ENCODE data around the gene CDK8. TPM values are rescaled to one million over a fixed set of nuclear protein-coding genes. Genes with fewer than 3 reads are reported as not detected.

CDK8 gene
- total RNA-seq, 2 experiments from 2014 or later = 15.4 to 15.9 TPM

- peaks cover 22% of the 10 kb centered on the region for H3K36me3 Mint-ChIP-seq (ENCODE audit: low read depth)
- H3K9me3 Mint-ChIP-seq = no peaks in the 10 kb centered on the region
- intact Hi-C loops (cut with micrococcal nuclease) = no loop called here
- no peak overlapping the region for H3K4me3 Mint-ChIP-seq
- no peak overlapping the region for H3K27ac Mint-ChIP-seq
- H3K4me1 Mint-ChIP-seq (ENCODE audit: low read depth) = no peaks in the 10 kb centered on the region
- DNase-seq = no peak
- no peaks in the 10 kb centered on the region for H3K27me3 Mint-ChIP-seq (ENCODE audit: low read depth)
- CTCF ChIA-PET = interaction anchor here (1.6 kb wide), 1 partner anchor 217 kb away, joined by 4 read pairs; no protein-coding TSS in a partner anchor
Measured at GRCh38 chr13:26401578-26402021, 147.7 kb downstream of the CDK8 start.

GRCh38 chr13:26406791-26407190 is 152.9 kb downstream of the CDK8 start:
- Mint-ChIP-seq H3K4me3 (no peak overlapping the region), H3K36me3 (ENCODE audit: low read depth) (peaks cover 20% of the 10 kb centered on the region), H3K27ac (no peak overlapping the region), H3K4me1 (ENCODE audit: low read depth) (no peaks in the 10 kb centered on the region), H3K27me3 (ENCODE audit: low read depth) (no peaks in the 10 kb centered on the region), H3K9me3 (no peaks in the 10 kb centered on the region)
- CTCF ChIA-PET = interaction anchor here (0.6 kb wide), 1 partner anchor 76 kb away, joined by 4 read pairs; no protein-coding TSS in a partner anchor
- no peak for DNase-seq
- intact Hi-C loops (cut with micrococcal nuclease) = no loop called here

GRCh38 chr13:26411206-26411605 is 157.3 kb downstream of the CDK8 start:
- CTCF ChIA-PET = interaction anchor here (1.1 kb wide), 1 partner anchor 227 kb away, joined by 4 read pairs; no protein-coding TSS in a partner anchor
- intact Hi-C loops (cut with micrococcal nuclease) = no loop called here
- H3K27ac Mint-ChIP-seq = no peak overlapping the region
- H3K4me1 Mint-ChIP-seq (ENCODE audit: low read depth) = no peaks in the 10 kb centered on the region
- no peak overlapping the region for H3K4me3 Mint-ChIP-seq
- H3K27me3 Mint-ChIP-seq (ENCODE audit: low read depth) = no peaks in the 10 kb centered on the region
- peaks cover 10% of the 10 kb centered on the region for H3K36me3 Mint-ChIP-seq (ENCODE audit: low read depth)
- no peak for DNase-seq
- peaks cover 5% of the 10 kb centered on the region for H3K9me3 Mint-ChIP-seq

- Mint-ChIP-seq H3K9me3 (peaks cover 5% of the 10 kb centered on the region), H3K4me3 (no peak overlapping the region), H3K27me3 (ENCODE audit: low read depth) (no peaks in the 10 kb centered on the region), H3K27ac (no peak overlapping the region), H3K36me3 (ENCODE audit: low read depth) (peaks cover 4% of the 10 kb centered on the region), H3K4me1 (ENCODE audit: low read depth) (no peaks in the 10 kb centered on the region)
- intact Hi-C loops (cut with micrococcal nuclease) = no loop called here
- DNase-seq = no peak
- CTCF ChIA-PET = no interaction called here
Measured at GRCh38 chr13:26412263-26412662, 158.3 kb downstream of the CDK8 start.

- H3K27ac Mint-ChIP-seq = no peak overlapping the region
- H3K36me3 Mint-ChIP-seq (ENCODE audit: low read depth) = peaks cover 2% of the 10 kb centered on the region
- H3K4me3 Mint-ChIP-seq = no peak overlapping the region
- intact Hi-C loops (cut with micrococcal nuclease) = no loop called here
- no peaks in the 10 kb centered on the region for H3K27me3 Mint-ChIP-seq (ENCODE audit: low read depth)
- CTCF ChIA-PET = interaction anchor here (1.3 kb wide), 1 partner anchor 39 kb away, joined by 3 read pairs; no protein-coding TSS in a partner anchor
- H3K4me1 Mint-ChIP-seq (ENCODE audit: low read depth) = no peaks in the 10 kb centered on the region
- peaks cover 5% of the 10 kb centered on the region for H3K9me3 Mint-ChIP-seq
- no peak for DNase-seq
Measured at GRCh38 chr13:26412936-26413716, 159.2 kb downstream of the CDK8 start.

GRCh38 chr13:26420282-26420960 is 166.5 kb downstream of the CDK8 start:
- no peaks in the 10 kb centered on the region for H3K9me3 Mint-ChIP-seq
- intact Hi-C loops (cut with micrococcal nuclease) = no loop called here
- CTCF ChIA-PET = interaction anchor here (0.7 to 1.7 kb wide), 2 partner anchors 76 to 236 kb away, joined by 3 to 4 read pairs; no protein-coding TSS in a partner anchor
- DNase-seq = no peak
- no peak overlapping the region for H3K4me3 Mint-ChIP-seq
- no peaks in the 10 kb centered on the region for H3K36me3 Mint-ChIP-seq (ENCODE audit: low read depth)
- H3K27ac Mint-ChIP-seq = no peak overlapping the region
- no peaks in the 10 kb centered on the region for H3K4me1 Mint-ChIP-seq (ENCODE audit: low read depth)
- peaks cover 4% of the 10 kb centered on the region for H3K27me3 Mint-ChIP-seq (ENCODE audit: low read depth)

- no peak for DNase-seq
- H3K36me3 Mint-ChIP-seq (ENCODE audit: low read depth) = no peaks in the 10 kb centered on the region
- no peak overlapping the region for H3K4me3 Mint-ChIP-seq
- no peaks in the 10 kb centered on the region for H3K9me3 Mint-ChIP-seq
- H3K27ac Mint-ChIP-seq = no peak overlapping the region
- intact Hi-C loops (cut with micrococcal nuclease) = no loop called here
- peaks cover 6% of the 10 kb centered on the region for H3K27me3 Mint-ChIP-seq (ENCODE audit: low read depth)
- H3K4me1 Mint-ChIP-seq (ENCODE audit: low read depth) = no peaks in the 10 kb centered on the region
- CTCF ChIA-PET = interaction anchor here (1.7 kb wide), 1 partner anchor 237 kb away, joined by 4 read pairs; no protein-coding TSS in a partner anchor
Measured at GRCh38 chr13:26422036-26422435, 168.1 kb downstream of the CDK8 start.

- no peaks in the 10 kb centered on the region for H3K9me3 Mint-ChIP-seq
- no peak overlapping the region for H3K27ac Mint-ChIP-seq
- no peak for DNase-seq
- H3K36me3 Mint-ChIP-seq (ENCODE audit: low read depth) = no peaks in the 10 kb centered on the region
- CTCF ChIA-PET = no interaction called here
- H3K27me3 Mint-ChIP-seq (ENCODE audit: low read depth) = peaks cover 6% of the 10 kb centered on the region
- H3K4me1 Mint-ChIP-seq (ENCODE audit: low read depth) = no peaks in the 10 kb centered on the region
- intact Hi-C loops (cut with micrococcal nuclease) = no loop called here
- no peak overlapping the region for H3K4me3 Mint-ChIP-seq
Measured at GRCh38 chr13:26423629-26424028, 169.7 kb downstream of the CDK8 start.

- no peak for DNase-seq
- Mint-ChIP-seq H3K9me3 (no peaks in the 10 kb centered on the region), H3K4me1 (ENCODE audit: low read depth) (no peaks in the 10 kb centered on the region), H3K4me3 (no peak overlapping the region), H3K27ac (no peak overlapping the region), H3K27me3 (ENCODE audit: low read depth) (peaks cover 6% of the 10 kb centered on the region), H3K36me3 (ENCODE audit: low read depth) (no peaks in the 10 kb centered on the region)
- CTCF ChIA-PET = interaction anchor here (0.9 kb wide), 1 partner anchor 70 kb away, joined by 3 read pairs; no protein-coding TSS in a partner anchor
- intact Hi-C loops (cut with micrococcal nuclease) = no loop called here
Measured at GRCh38 chr13:26424181-26424580, 170.3 kb downstream of the CDK8 start.

GRCh38 chr13:26425443-26426358 is 171.8 kb downstream of the CDK8 start:
- Mint-ChIP-seq H3K4me3 (no peak overlapping the region), H3K27ac (no peak overlapping the region), H3K36me3 (ENCODE audit: low read depth) (no peaks in the 10 kb centered on the region), H3K9me3 (no peaks in the 10 kb centered on the region), H3K4me1 (ENCODE audit: low read depth) (no peaks in the 10 kb centered on the region), H3K27me3 (ENCODE audit: low read depth) (peaks cover 6% of the 10 kb centered on the region)
- no peak for DNase-seq
- intact Hi-C loops (cut with micrococcal nuclease) = no loop called here
- CTCF ChIA-PET = interaction anchor here (0.6 kb wide), 1 partner anchor 94 kb away, joined by 3 read pairs; no protein-coding TSS in a partner anchor

- CTCF ChIA-PET = no interaction called here
- Mint-ChIP-seq H3K4me1 (ENCODE audit: low read depth) (no peaks in the 10 kb centered on the region), H3K36me3 (ENCODE audit: low read depth) (no peaks in the 10 kb centered on the region), H3K27me3 (ENCODE audit: low read depth) (peaks cover 1% of the 10 kb centered on the region), H3K9me3 (peaks cover 29% of the 10 kb centered on the region), H3K27ac (no peak overlapping the region), H3K4me3 (no peak overlapping the region)
- DNase-seq = no peak
- intact Hi-C loops (cut with micrococcal nuclease) = no loop called here
Measured at GRCh38 chr13:26433776-26434175, 179.8 kb downstream of the CDK8 start.

- Mint-ChIP-seq H3K4me1 (ENCODE audit: low read depth) (no peaks in the 10 kb centered on the region), H3K9me3 (peaks cover 29% of the 10 kb centered on the region), H3K4me3 (no peak overlapping the region), H3K36me3 (ENCODE audit: low read depth) (no peaks in the 10 kb centered on the region), H3K27ac (no peak overlapping the region), H3K27me3 (ENCODE audit: low read depth) (peaks cover 4% of the 10 kb centered on the region)
- no peak for DNase-seq
- CTCF ChIA-PET = no interaction called here
- intact Hi-C loops (cut with micrococcal nuclease) = no loop called here
Measured at GRCh38 chr13:26435171-26435570, 181.2 kb downstream of the CDK8 start.
